Activated CD4-positive, alpha-beta T cell treated with anti-CD3 and anti-CD28 coated beads, Interleukin-2, amount 10 ng/mL, durations not matched to agents 7 days and 5 days (primary cell): ENCODE data around the gene CUX1. TPM values are rescaled to one million over a fixed set of nuclear protein-coding genes. Genes with fewer than 3 reads are reported as not detected.
"Not testable (repeated sequence)": the region's sequence is repeated elsewhere in the genome, so short reads cannot be mapped to it uniquely, and the experiment has no call there.

ENCODE experiments used
- CTCF ChIA-PET: fragments of 350-600 bp; sonication (Branson Sonifier 250); formaldehyde crosslinking; loops from one replicate; lab custom pipeline; 2021; ENCODE audit warnings: antibody characterized with exemption; lab: Charles Lee
- POLR2A ChIA-PET: fragments of 350-600 bp; sonication (Branson Sonifier 250); formaldehyde crosslinking; loops from one replicate; lab custom pipeline; 2021; ENCODE audit warnings: antibody characterized with exemption; lab: Charles Lee
- DNase-seq: peaks from one replicate; pipeline ENCODE4 v3.0.0-alpha.2; 2020
- H3K27ac Mint-ChIP-seq: one replicate; pipeline ENCODE4 v1.8.0; 2021; ENCODE audit warnings: mild to moderate bottlenecking, moderate library complexity, mixed read lengths
- H3K27me3 Mint-ChIP-seq: one replicate; pipeline ENCODE4 v1.8.0; 2021; ENCODE audit warnings: mixed read lengths
- H3K36me3 Mint-ChIP-seq: one replicate; pipeline ENCODE4 v1.8.0; 2021; ENCODE audit warnings: low read depth, mixed read lengths
- H3K4me1 Mint-ChIP-seq: one replicate; pipeline ENCODE4 v1.8.0; 2021; ENCODE audit warnings: mixed read lengths
- H3K4me3 Mint-ChIP-seq: one replicate; pipeline ENCODE4 v1.8.0; 2021; ENCODE audit warnings: mild to moderate bottlenecking, moderate library complexity, mixed read lengths
- H3K9me3 Mint-ChIP-seq: one replicate; pipeline ENCODE4 v1.8.0; 2021; ENCODE audit warnings: mixed read lengths
- total RNA-seq, 2 experiments: library from RNA; stranded (reverse); gene quantifications; one replicate each; pipeline ENCODE4 v1.2.3, GENCODE V29; 2021

Gene CUX1
- total RNA-seq, 2 experiments from 2014 or later, result 27.8 to 34.7 TPM

GRCh38 chr7:102042016-102042656 is 224.7 kb downstream of the CUX1 start:
- Mint-ChIP-seq H3K27me3 (no peaks in the 10 kb centered on the region), H3K4me1 (no peaks in the 10 kb centered on the region), H3K27ac (no peak overlapping the region), H3K9me3 (no peaks in the 10 kb centered on the region), H3K36me3 (no peaks in the 10 kb centered on the region), H3K4me3 (no peak overlapping the region)
- CTCF ChIA-PET, result interaction anchor here (0.6 kb wide), 1 partner anchor 662 kb away, joined by 4 read pairs; no protein-coding TSS in a partner anchor
- POLR2A ChIA-PET, result no interaction called here
- DNase-seq, result no peak

DNA sequence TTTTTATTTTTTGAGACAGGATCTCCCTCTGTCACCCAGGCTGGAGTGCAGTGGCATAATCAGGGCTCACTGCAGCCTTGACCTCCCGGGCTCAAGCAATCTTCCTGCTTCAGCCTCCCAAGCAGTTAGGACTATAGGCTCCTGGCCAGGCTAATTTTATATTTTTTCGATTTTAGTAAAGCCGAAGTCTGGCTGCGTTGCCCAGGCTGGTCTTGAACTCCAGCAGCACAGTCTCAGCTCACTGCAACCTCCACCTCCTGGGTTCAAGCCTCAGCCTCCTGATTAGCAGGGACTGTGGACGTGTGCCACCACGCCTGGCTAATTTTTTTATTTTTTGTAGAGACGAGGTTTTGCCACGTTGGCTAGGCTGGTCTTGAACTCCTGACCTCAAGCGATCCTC is 225.4 kb downstream of the CUX1 start:
- H3K27ac Mint-ChIP-seq, DNase-seq, H3K27me3 Mint-ChIP-seq, POLR2A ChIA-PET, H3K36me3 Mint-ChIP-seq, H3K4me3 Mint-ChIP-seq, CTCF ChIA-PET, H3K4me1 Mint-ChIP-seq, H3K9me3 Mint-ChIP-seq: not testable (repeated sequence)

DNA sequence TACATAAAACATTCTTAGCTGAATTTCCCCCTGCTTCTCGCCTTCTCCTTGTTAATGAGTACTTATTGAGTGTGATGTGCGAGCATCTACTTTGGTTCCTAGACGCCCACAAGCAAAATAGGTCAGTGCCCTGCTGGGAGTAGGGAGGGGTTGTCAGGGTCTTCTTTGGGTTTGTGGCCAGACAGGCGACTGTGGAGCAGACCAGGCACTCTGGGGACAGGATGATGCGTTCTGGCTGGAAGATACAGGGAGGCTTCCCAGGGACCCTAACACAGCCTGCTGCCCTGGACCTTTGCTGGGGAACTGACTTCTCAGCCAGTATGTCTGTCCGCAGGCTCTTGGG is 227.2 kb downstream of the CUX1 start:
- no peaks in the 10 kb centered on the region for H3K4me1 Mint-ChIP-seq
- no peak overlapping the region for H3K4me3 Mint-ChIP-seq
- no peak overlapping the region for H3K27ac Mint-ChIP-seq
- H3K36me3 Mint-ChIP-seq, result no peaks in the 10 kb centered on the region
- no peaks in the 10 kb centered on the region for H3K9me3 Mint-ChIP-seq
- ChIA-PET POLR2A (no interaction called here), CTCF (no interaction called here)
- DNase-seq, result no peak
- no peaks in the 10 kb centered on the region for H3K27me3 Mint-ChIP-seq

GRCh38 chr7:102044984-102045673 is 227.7 kb downstream of the CUX1 start:
- no peak for DNase-seq
- no peaks in the 10 kb centered on the region for H3K36me3 Mint-ChIP-seq
- no peak overlapping the region for H3K4me3 Mint-ChIP-seq
- ChIA-PET POLR2A (no interaction called here), CTCF (no interaction called here)
- no peaks in the 10 kb centered on the region for H3K27me3 Mint-ChIP-seq
- no peaks in the 10 kb centered on the region for H3K4me1 Mint-ChIP-seq
- H3K9me3 Mint-ChIP-seq, result no peaks in the 10 kb centered on the region
- H3K27ac Mint-ChIP-seq, result no peak overlapping the region

DNA sequence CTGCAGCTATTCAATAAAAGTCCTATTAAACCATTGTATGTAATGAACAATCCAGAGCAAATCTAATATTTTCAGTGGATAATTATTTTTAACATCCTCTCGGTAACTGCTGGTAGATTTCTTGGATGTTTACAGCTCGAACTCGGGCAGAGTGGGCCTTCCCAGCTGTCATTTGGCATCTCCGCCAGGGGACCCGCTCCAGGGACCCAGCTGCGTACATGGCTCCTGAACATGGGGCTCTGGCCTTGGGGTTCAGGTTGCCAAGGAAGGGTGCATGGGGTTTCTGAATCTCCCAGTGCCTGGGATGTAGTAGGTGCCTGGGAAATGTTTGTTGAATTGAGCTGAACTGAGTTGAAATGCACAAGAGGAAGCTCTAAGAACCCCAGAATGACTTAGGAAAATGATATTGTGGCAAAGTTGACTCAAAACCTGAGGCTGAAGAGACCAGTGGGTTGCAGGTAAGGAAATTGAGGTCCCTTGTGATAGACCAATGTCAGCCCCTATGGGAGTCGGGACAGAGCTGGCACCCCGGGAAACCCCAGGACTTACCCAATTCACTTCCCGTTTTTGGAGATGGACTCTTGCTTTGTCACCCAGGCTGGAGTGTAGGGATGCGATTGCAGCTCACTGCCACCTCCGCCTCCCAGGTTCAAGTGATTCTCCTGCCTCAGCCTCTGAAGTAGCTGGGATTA is 228.4 kb downstream of the CUX1 start:
- no peaks in the 10 kb centered on the region for H3K4me1 Mint-ChIP-seq
- CTCF ChIA-PET, result no interaction called here
- no peak overlapping the region for H3K27ac Mint-ChIP-seq
- no peak overlapping the region for H3K4me3 Mint-ChIP-seq
- POLR2A ChIA-PET, result no interaction called here
- H3K36me3 Mint-ChIP-seq, result no peaks in the 10 kb centered on the region
- H3K9me3 Mint-ChIP-seq, result no peaks in the 10 kb centered on the region
- no peak for DNase-seq
- H3K27me3 Mint-ChIP-seq, result no peaks in the 10 kb centered on the region

- H3K4me1 Mint-ChIP-seq, result no peaks in the 10 kb centered on the region
- ChIA-PET POLR2A (no interaction called here), CTCF (no interaction called here)
These were observed 229.1 kb downstream of the CUX1 start for GRCh38 chr7:102046373-102047117.

DNA sequence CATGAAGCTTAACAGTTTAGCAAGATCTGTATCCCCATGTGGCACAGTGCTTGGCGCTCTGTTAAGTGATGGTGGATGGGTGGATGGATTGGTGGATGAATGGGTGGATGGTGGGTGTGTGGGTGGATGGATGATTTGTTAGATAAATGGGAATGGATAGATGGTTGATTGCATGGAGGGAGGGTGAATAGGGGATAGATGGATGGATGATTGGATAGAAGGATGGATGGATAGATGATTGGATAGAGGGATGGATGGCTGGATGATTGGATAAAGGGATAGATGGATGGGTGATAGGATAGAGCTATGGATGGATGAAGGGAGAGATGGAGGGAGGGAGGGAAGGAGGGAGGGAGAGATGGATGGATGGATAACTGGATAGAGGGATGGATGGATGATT is 229.7 kb downstream of the CUX1 start:
- Mint-ChIP-seq H3K9me3 (no peaks in the 10 kb centered on the region), H3K36me3 (no peaks in the 10 kb centered on the region), H3K4me3 (no peak overlapping the region), H3K27ac (no peak overlapping the region), H3K27me3 (no peaks in the 10 kb centered on the region), H3K4me1 (no peaks in the 10 kb centered on the region)
- no peak for DNase-seq
- POLR2A ChIA-PET, result no interaction called here
- CTCF ChIA-PET, result no interaction called here

More at GRCh38 chr7:102046373-102047117, 229.1 kb downstream of the CUX1 start:
- no peaks in the 10 kb centered on the region for H3K36me3 Mint-ChIP-seq
- no peak for DNase-seq
- H3K27me3 Mint-ChIP-seq, result no peaks in the 10 kb centered on the region
- no peak overlapping the region for H3K4me3 Mint-ChIP-seq
- H3K9me3 Mint-ChIP-seq, result no peaks in the 10 kb centered on the region
- H3K27ac Mint-ChIP-seq, result no peak overlapping the region

DNA sequence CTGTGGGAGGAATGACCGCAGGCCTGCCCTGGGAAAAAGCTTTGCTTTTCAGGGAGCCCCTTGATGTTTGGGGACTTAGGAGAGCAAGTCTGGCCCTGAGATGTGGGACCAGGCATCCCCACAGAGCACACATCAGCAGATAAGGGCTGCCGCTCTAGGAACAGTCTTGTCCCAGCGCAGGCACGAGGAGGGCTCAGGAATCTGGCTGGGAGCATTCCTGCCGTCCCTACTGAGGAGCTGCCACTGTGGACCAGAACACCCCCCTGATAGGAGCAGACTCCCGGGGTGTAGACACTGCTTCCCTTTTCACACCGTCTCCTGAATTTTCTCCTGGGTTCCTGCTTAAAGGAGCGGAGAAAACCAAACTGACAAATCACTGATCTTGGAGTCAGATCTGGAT is 232.3 kb downstream of the CUX1 start:
- DNase-seq, result no peak
- ChIA-PET CTCF (interaction anchor here (0.5 to 1.0 kb wide), 2 partner anchors 13 to 18 kb away, joined by 3 to 4 read pairs; no protein-coding TSS in a partner anchor), POLR2A (no interaction called here)
- H3K9me3 Mint-ChIP-seq, result peaks cover 8% of the 10 kb centered on the region
- no peak overlapping the region for H3K27ac Mint-ChIP-seq
- no peaks in the 10 kb centered on the region for H3K4me1 Mint-ChIP-seq
- no peaks in the 10 kb centered on the region for H3K27me3 Mint-ChIP-seq
- H3K4me3 Mint-ChIP-seq, result no peak overlapping the region
- H3K36me3 Mint-ChIP-seq, result peaks cover 3% of the 10 kb centered on the region

DNA sequence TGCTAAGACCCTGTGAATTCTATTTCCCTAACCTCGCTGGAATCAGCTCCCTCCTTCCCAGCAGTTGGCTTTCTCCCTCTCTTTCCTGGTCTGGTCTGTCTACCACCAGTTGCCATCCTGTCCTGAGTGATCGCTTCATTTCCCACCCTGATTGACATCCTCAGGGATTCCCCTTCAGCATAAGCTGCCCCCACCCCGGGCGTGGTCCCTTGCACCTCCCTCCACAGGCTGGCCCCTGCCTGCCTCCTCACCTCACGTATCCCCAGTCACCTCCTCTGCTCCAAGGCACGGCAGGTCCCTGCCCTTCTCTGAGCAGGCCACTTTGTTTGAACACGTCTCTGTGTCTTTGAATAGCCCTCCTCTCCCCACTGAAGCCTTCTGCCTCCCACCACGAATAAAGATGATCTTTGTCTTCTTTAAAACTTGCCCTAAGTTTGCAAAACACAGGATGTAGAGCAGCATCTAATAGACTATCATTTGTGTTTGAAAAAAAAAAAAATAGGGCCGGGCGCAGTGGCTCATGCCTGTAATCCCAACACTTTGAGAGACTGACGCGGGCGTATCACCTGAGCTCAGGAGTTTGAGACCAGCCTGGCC is 233.5 kb downstream of the CUX1 start:
- no peak overlapping the region for H3K4me3 Mint-ChIP-seq
- H3K9me3 Mint-ChIP-seq, result peaks cover 8% of the 10 kb centered on the region
- no peak for DNase-seq
- H3K27me3 Mint-ChIP-seq, result no peaks in the 10 kb centered on the region
- H3K4me1 Mint-ChIP-seq, result peaks cover 5% of the 10 kb centered on the region
- ChIA-PET CTCF (interaction anchor here (0.8 to 1.1 kb wide), 2 partner anchors 13 to 27 kb away, joined by 4 read pairs; no protein-coding TSS in a partner anchor), POLR2A (no interaction called here)
- H3K27ac Mint-ChIP-seq, result no peak overlapping the region
- peaks cover 3% of the 10 kb centered on the region for H3K36me3 Mint-ChIP-seq

- H3K4me3 Mint-ChIP-seq, DNase-seq, H3K9me3 Mint-ChIP-seq, H3K27ac Mint-ChIP-seq, H3K27me3 Mint-ChIP-seq, H3K4me1 Mint-ChIP-seq, POLR2A ChIA-PET, H3K36me3 Mint-ChIP-seq: not testable (repeated sequence)
- CTCF ChIA-PET, result interaction anchor here (0.8 to 1.1 kb wide), 2 partner anchors 13 to 26 kb away, joined by 4 read pairs; no protein-coding TSS in a partner anchor
These were observed 234.3 kb downstream of the CUX1 start for GRCh38 chr7:102051736-102052135.

GRCh38 chr7:102054158-102054557 is 236.7 kb downstream of the CUX1 start:
- Mint-ChIP-seq H3K4me1 (peaks cover 5% of the 10 kb centered on the region), H3K27me3 (no peaks in the 10 kb centered on the region), H3K36me3 (peaks cover 3% of the 10 kb centered on the region), H3K9me3 (peaks cover 8% of the 10 kb centered on the region), H3K27ac (no peak overlapping the region), H3K4me3 (no peak overlapping the region)
- POLR2A ChIA-PET, result no interaction called here
- CTCF ChIA-PET, result no interaction called here
- DNase-seq, result no peak

DNA sequence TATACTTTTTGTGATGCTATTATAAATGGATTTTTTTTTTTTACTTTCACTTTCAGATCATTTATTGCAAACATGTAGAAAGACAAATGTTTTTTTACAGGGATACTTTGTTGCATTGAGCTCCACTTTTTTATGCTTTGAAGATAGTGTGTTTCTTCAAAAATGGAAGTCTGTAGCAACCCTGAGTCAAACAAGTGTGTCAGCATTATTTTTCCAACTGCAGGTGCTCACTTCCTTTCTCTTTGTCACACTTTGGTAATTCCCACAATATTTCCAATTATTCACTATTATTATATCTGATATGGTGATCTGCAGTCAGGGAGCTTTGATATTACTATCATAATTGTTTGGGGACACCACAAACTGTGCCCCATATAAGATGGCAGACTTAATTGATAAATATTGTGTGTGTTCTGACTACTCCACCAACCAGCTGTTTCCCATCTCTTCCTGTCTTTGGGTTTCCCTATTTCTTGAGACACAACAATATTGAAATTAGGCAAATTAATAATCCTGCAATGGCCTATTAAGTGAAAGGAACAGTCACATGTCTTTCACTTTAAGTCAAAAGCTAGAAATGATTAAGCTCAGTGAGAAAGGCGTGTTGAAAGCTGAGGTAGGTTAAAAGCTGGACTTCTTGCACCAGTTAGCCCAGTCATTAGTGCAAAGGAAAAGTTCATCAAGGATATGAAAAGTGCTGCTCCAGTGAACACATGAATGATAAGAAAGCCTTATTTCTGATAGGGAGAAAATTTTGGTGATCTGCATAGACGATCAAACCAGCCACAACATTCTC is 238.0 kb downstream of the CUX1 start:
- Mint-ChIP-seq H3K36me3 (peaks cover 3% of the 10 kb centered on the region), H3K27ac (no peak overlapping the region), H3K4me3 (no peak overlapping the region), H3K9me3 (peaks cover 8% of the 10 kb centered on the region), H3K27me3 (no peaks in the 10 kb centered on the region), H3K4me1 (peaks cover 5% of the 10 kb centered on the region)
- ChIA-PET CTCF (interaction anchor here (0.6 kb wide), 1 partner anchor 43 kb away, joined by 4 read pairs; no protein-coding TSS in a partner anchor), POLR2A (no interaction called here)
- no peak for DNase-seq
